Stimulated activated CD8-positive, alpha-beta memory T cell treated with anti-CD3 and anti-CD28 coated beads, Interleukin-7, amount 100 ng/mL, for 48 hours (primary cell): ENCODE data around the gene LRRC27.
A peak's percentile ranks its signal among the peaks of the same experiment; 100 is the strongest.
"Not testable (repeated sequence)": the region's sequence is repeated elsewhere in the genome, so short reads cannot be mapped to it uniquely, and the experiment has no call there.

ENCODE experiments used
- DNase-seq, 2 donors: peaks; one replicate each; pipeline ENCODE4 v3.0.0-alpha.2; 2020; ENCODE audit warnings: low read depth in 1 of 2; ENCODE audit errors: extremely low read depth in 1 of 2

The LRRC27 gene

DNA sequence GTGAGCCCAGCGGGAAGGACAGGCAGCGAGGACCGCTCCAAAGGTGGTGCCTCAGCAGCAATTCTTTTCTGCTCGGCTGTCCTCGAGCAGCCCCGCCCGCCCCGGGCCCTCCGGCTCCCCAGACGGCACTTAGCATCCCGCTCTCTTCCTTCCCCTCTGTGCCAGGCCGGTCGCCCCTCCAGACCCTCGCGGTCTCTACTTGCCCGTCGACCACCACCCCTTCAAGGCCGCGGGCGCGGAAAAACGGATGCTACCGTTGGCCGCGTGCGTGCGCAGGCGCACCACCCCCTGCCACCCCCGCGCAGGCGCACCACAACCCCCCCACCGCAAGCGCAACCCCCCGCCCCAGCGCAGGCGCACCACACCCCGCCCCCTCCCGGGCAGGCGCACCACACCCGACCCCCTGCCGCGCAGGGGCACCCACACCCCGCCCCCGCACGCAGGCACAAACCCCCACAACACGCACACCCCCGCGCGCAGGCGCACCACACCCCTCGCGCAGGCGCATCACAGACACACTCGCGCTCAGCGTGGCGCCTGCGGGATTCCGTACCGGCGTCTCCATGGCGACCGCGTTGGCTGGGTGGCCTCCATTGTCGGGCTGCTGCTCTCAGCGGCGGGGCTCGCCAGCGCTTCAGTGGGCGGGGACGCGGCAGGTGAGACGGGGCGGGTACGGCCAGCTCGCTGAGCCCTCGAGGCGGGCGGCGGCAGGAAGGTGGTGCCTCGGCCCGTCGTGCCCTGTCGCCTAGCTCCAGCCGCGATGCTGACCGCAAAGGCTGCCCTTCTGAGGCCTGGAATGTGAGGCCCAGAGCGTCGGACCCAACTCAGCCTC lies at the start of gene LRRC27:
Gene LRRC27 (plus strand): TSS at position 593 of the 832 bp plus-strand sequence. CDS start 1,332 bp downstream, outside the sequence.
- DNase-seq: peak; percentile 97 to 99

GRCh38 chr10:132282667-132283603 lies 49.1 kb upstream of the LRRC27 start:
- DNase-seq: no peak

DNA sequence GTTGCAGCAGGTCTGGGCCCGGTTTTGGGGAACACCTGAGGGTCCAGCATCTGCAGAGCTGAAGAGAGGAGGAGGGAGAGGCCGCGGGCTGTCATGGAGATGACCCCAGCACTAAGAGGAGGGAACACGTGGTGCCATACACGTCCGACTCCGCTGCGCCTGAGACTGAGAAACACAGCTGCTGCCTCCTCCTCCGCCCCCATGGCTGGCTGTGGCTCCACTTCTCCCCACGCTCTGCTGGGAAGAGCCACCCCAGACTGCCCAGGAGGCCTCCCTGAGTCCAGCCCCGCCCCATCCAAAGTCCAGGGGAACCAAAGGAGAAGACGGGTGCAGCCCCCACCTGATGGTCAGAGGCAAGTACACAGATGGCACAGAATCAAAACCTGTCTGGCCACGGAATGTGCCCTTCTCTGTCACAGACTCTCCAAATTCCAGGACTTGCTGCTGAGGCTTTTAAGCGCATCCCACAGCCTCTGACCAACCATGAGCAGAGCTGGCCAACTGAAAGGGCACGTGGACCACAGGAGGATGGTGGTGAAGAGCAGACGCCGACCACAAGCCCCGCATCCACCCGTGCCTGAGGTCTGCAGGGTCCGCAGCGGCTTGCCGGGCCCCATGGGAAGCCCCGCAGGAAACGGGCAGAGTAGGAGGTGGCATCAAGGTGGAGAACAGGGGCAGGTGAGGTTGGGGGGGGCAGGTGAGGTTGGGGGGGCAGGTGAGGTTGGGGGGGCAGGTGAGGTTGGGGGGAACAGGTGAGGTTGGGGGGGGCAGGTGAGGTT lies 48.2 kb upstream of the LRRC27 start:
- no peak for DNase-seq

DNA sequence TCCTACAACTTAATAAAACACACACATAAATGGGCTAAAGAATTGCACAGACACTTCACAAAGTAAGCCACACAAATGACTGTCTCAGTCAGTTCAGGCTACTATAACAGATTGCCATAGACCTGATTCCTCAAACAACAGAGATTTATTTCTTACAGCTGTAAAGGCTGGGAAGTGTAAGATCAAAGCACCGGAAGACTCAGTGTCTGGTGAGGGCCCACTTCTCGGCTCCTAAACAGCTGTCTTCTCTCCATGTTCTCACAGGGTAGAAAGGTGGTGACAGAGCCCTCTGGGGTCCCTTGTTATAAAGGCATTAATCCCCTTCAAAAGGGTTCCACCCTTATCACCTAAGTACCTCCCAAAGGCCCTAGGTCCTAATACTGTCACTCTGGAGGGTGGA lies 42.6 kb upstream of the LRRC27 start:
- DNase-seq: no peak

DNA sequence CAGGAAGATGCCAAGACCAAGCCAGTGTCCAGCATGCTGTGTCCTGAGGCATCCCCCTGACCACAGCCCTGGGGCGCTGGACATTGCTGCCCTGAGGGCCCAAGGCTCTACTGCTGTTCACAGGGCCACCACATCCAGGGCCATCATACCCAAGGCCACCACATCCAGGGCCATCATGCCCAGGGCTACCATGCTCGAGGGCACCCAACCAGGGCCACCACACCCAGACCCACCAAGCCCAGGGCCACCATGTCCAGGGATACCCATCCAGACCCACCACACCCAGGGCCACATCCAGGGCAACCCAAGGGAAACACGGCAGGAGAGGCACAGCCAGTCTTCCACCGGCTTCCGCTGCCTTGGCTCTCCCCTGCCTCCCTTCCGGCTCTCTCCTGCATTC lies 41.4 kb upstream of the LRRC27 start:
- DNase-seq: no peak

DNA sequence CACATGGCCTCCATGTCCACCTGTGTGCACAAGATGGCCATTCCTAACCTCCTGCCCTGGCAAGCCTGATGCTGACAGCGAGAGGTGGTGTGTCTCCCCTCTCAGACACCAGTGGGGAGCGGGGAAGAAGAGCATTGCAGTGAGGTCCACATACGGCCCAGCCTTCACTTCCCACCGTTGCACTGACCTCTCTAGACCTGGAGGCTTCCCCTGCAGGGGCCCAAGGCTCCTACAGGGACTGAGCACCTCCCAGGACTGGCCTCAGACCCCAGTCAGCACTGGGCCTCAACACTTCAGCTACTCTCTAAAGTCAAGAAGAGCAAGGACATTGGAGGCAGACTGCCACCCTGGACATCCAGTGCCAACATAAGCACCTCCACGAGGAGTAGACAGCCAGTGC lies 40.2 kb upstream of the LRRC27 start:
- DNase-seq: no peak

- no peak for DNase-seq
These were observed 39.4 kb upstream of the LRRC27 start for GRCh38 chr10:132292287-132293200.

DNA sequence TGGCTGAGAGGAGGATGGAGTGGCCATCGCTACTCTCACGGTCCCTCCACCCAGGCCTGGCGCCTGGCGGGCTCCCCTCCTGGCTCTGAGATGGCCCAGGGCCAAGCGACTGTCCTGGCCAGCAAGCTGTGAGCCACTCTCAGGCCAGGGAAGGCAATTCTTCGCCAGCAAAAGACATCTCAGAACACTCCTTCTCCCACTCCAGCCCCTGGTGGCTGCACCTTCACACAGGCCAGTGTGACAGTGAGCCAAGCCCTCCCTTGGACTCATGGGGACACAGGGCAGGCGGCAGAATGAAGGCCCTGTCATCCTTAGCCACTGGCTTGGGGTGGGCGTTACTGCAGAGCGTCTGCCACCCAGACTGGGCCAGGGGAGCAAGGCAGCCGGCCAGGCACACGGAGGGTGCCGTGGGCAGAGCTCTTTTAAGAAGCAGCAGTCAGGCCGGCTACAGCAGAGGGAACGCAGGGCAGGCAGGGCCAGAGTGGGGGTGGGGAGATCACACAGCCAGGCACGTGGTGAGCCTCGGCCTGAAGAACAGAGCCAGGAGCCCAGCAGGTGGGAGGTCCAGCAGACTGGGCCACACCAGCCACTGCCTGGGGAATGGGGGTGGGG lies 38.7 kb upstream of the LRRC27 start:
- no peak for DNase-seq

GRCh38 chr10:132293813-132294520 lies 38.0 kb upstream of the LRRC27 start:
- no peak for DNase-seq

- DNase-seq: no peak
These were observed 37.3 kb upstream of the LRRC27 start for GRCh38 chr10:132294561-132295318.

DNA sequence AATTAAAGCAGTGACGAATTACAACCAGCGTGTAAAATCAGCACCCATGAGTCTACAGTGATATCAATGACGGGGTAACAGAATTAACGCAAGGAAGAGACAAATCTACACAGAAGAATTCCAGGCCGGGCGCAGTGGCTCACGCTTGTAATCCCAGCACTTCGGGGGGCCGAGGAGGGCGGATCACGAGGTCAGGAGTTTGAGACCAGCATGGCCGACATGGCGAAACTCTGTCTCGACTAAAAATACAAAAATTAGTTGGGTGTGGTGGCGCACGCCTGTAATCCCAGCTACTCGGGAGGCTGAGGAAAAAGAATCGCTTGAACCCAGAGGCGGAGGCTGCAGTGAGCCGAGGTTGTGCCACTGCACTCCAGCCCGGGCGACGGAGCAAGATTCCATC lies 36.5 kb upstream of the LRRC27 start:
- DNase-seq: not testable (repeated sequence)

DNA sequence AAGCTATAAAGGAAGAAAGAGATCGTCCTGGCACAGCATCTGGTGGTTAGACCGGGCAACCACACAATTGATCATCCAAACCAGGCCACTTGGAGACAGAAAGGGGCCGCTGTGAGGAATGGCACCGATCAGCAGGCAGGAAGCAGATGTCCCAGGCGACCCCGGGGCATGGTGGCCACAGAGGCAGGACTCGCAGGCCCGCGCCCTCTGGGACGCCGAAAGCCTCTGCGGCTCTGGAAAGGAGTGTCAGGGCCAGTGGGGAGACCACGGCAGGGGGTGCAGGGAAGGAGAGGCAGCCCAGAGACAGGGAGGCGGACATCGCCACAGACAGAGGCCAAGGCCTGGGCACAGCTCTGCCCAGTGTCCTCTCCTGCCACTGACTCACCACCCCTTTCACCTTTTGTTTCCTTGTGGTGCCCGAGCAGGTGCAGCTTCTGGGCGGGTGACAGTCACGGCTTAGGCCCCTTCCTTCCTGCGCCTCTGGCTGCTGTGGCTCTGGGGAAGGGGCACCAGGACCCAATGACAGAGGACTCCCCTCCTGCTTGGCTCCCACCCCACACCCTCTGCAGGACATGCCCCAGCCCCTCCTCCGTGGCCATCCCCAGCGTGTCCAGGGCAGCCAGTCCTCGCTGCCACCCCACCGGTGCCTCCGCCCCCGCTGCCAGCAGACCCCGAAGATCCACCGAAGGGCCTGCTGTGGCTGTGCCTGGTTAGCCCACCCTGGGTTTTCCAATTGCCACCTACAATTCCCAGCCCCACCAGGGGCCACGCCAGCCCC lies 35.1 kb upstream of the LRRC27 start:
- DNase-seq: no peak

- no peak for DNase-seq
These were observed 34.5 kb upstream of the LRRC27 start for GRCh38 chr10:132297526-132297925.

DNA sequence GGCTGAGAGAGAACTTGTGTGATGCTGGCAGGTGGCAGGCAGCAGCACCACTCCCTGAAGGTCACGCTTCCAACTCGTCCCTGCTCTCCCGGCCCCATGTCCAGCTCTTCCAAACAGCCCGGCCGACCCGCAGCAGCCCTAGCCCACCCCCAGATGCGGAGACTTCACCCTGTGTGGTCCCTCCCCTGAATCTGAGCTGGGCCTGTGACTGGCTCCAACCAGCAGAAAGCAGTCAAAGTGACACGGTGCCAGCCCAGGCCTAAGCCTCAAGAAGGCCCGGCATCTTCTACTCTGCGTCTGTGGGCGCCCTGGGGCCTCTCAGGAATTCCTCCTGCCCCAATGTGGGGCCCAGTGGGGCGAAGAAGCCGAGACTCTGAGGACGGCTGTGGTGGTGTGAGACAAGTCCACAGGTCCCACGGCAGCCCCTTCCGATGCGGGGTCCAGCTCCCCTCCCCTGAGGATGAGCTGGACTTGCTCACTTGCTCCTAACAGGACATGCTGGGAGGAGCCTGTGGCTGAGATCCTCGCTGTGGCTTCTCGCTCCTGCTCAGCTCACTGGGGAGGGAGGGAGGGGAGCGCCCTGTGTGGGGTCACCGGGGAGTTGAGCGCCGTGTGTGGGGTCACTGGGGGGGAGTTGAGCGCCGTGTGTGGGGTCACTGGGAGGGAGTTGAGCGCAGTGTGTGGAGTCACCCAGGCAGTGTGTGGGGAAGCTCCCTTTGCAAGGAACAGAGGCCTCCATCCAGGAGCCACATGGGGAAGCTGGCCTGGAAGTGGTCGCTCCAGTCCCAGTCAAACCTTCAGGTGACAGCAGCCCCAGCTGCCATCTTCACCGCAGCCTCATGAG lies 33.7 kb upstream of the LRRC27 start:
- DNase-seq: no peak

DNA sequence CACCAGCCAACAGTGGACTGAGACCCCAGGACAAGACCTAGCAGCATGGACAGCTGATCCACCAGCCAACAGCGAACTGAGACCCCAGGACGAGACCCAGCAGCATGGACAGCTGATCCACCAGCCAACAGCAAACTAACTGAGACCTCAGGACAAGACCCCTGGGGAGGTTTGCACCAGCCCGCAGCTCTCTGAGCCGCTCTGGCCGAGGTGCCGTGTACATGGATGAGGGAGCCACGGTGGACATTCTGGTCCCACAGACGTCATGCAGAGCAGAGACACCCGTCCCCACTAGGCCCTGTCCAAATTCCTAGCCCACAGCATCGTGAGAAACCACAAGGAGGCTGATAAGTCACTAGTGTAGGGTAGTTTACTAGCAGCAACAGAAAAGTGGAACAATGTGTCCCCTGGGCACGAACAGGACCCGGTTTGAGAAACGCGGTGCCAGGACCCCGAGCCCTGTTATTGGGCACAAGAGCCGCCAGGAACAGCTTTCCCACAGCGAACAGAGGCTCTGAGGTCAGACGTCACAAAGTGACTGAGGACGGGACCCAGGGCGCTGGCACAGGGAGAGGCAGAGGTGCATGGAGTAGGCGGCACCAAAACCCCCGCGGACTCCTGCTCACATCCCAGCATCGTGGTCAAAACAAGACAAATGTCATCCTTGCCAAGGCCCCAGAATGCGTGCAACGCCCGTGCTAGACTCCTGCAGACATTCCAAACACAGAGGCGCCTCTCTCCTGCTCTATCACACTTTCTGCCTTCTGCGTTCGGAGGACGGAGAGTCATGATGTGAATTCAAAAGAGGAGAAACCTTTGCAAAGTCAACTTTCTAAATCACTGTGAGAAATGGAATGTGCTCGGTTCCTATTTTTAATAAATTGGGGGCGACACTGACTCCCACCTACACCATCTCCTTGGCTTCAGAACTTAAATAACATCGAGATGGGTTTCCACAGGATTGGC lies 32.3 kb upstream of the LRRC27 start:
- no peak for DNase-seq
